ENCODE data around the gene RHBDL1.

The RHBDL1 gene

DNA sequence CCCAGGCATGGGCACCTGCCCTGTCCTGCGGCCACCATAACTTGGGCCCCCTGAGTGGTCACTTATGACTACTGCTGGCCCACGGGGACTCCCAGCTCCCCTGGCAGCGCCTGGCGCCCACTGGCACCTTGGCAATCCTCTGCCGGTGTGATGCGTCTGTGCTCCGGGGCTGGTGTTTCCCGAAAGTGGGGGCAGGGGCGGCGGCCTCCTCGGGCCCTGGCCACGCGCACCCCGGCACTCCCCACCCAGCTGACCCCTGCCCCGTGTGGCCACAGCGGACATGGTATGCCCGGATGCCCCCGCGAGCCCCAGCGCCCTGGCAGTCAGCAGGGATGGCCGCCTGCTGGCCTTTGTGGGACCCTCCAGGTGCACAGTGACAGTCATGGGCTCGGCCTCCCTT, 18.0 kb upstream of the RHBDL1 start:
- DNase-seq (ENCODE audit: low spot score): no peak

DNA sequence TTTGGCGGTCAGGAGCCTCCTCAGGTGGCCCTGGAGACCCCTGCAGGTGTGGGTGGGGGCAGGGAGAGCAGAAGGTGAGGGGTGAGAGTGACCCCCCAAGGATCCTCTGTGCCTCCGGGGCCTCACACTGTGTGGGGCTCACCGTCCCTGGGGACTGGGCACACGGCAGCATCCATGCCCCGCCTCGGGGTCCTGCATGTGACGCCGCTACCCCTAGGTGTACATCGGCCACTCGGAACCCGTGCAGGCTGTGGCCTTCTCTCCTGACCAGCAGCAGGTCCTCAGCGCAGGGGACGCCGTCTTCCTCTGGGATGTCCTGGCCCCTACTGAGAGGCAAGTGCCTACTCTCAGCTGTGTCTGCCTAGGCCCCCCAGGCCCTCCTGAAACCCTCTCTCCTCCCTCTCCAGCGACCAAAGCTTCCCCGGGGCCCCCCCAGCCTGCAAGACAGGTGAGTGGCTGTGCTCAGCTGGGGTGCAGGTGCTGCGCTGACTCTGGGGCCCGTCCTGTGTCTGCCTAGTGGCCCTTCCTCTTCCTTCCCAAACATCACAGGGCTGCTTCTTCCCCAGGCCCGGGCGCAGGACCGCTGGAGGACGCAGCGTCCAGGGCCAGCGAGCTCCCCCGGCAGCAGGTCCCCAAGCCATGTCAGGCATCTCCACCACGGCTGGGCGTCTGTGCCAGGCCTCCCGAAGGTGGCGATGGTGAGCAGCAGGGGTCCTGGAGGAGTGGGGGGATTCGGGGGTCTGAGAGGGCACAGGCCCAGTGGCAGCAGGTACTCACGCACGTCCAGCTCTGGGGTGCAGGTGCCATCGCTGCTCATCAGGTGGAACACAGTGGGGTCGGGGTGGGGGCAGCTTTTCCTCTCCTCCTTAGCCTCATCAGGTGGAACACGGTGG, 16.5 kb upstream of the RHBDL1 start:
- no peak for DNase-seq (ENCODE audit: low spot score)

DNA sequence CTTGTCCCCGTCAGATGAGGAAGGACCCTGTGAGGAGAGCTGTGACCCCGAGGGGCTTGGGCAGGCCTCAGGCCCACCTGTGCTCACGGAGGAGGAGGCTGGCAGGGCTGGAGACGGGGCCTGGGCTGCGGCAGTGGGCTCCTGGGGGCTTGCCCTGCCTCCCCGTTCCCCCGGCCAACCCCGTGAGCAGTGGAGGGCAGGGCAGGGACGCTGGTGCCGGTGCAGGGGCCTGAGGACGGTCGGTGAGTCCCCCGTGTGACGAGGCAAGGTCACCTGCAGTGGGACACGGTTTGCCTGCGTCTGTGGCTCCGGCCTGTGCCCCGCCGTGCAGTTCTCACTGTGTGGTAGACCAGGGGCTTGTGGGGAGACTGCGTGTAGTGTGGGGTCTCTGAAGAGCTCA, 15.9 kb upstream of the RHBDL1 start:
- DNase-seq (ENCODE audit: low spot score): no peak

GRCh38 chr16:660132-660458, 15.4 kb upstream of the RHBDL1 start:
- no peak for DNase-seq (ENCODE audit: low spot score)

- DNase-seq (ENCODE audit: low spot score): peak; percentile 90
Observed at GRCh38 chr16:660459-661183, 14.8 kb upstream of the RHBDL1 start.

DNA sequence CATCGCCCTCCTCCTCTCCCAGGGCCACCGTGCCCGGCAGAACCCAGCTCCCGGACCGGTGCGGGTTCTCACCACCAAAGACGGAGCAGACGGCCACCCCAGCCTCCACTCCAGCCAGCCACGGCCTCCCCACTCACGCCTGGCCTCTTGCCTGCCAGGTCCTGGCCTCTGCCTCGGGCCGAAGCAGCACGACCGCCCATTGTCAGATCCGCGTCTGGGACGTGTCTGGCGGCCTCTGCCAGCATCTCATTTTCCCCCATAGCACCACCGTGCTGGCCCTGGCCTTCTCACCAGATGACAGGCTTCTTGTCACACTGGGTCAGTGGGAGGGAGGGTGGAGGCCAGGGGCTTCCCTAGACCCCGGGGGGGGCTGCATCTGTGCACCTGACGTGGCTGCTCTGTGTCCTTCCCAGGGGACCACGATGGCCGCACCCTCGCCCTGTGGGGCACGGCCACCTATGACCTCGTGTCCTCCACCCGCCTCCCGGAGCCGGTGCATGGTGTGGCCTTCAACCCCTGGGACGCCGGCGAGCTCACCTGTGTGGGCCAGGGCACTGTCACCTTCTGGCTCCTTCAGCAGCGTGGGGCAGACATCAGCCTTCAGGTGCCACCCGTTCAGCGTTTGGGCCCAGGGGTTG, 14.2 kb upstream of the RHBDL1 start:
- no peak for DNase-seq (ENCODE audit: low spot score)

GRCh38 chr16:662095-662494, 13.4 kb upstream of the RHBDL1 start:
- no peak for DNase-seq (ENCODE audit: low spot score)

GRCh38 chr16:662597-662996, 12.9 kb upstream of the RHBDL1 start:
- DNase-seq (ENCODE audit: low spot score): no peak

DNA sequence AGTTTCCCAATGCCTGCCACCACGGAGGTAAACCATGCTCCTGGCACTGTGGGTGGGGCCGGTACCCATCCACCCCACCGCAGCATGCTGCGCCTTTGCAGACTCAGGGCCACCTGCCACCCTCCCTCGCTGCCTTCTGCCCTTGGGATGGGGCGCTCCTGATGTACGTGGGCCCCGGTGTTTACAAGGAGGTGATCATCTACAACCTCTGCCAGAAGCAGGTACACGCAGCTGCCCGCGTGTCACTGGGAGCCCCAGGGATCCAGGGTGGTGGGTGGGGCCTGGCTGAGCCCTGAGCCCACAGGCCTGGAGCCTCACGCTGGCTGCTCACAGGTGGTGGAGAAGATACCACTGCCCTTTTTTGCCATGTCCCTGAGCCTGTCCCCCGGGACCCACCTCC, 8.9 kb upstream of the RHBDL1 start:
- no peak for DNase-seq (ENCODE audit: low spot score)

- DNase-seq (ENCODE audit: low spot score): no peak
Observed at GRCh38 chr16:667113-667779, 8.2 kb upstream of the RHBDL1 start.

GRCh38 chr16:667780-668518, 7.5 kb upstream of the RHBDL1 start, which contains the start of gene RHOT2:
TSS of gene RHOT2 (plus strand) at chr16:668132. CDS start at chr16:668200, 68 bp downstream.
- peak; percentile 93 for DNase-seq (ENCODE audit: low spot score)

- no peak for DNase-seq (ENCODE audit: low spot score)
Observed at GRCh38 chr16:668519-669171, 6.8 kb upstream of the RHBDL1 start.

DNA sequence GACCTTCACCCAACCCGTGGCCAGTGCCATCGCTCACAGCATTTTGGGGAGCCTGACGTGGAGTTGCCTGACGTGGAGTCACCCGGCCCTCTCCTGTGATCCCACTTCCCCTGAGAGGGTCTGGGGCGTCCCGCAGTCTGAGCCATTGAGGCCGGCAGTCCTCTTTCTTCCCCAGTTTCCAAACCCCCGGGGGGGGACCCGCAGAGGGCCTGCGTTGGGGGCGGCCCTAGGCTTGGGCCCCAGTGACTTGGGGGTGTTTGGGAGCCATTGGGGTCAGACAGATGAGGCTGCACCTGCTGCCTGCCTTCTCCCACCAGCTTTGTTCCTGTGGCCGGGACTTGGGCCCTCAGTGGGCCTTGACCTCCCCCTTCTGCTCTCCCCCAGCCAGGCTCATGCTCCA, 5.8 kb upstream of the RHBDL1 start:
- DNase-seq (ENCODE audit: low spot score): no peak

DNA sequence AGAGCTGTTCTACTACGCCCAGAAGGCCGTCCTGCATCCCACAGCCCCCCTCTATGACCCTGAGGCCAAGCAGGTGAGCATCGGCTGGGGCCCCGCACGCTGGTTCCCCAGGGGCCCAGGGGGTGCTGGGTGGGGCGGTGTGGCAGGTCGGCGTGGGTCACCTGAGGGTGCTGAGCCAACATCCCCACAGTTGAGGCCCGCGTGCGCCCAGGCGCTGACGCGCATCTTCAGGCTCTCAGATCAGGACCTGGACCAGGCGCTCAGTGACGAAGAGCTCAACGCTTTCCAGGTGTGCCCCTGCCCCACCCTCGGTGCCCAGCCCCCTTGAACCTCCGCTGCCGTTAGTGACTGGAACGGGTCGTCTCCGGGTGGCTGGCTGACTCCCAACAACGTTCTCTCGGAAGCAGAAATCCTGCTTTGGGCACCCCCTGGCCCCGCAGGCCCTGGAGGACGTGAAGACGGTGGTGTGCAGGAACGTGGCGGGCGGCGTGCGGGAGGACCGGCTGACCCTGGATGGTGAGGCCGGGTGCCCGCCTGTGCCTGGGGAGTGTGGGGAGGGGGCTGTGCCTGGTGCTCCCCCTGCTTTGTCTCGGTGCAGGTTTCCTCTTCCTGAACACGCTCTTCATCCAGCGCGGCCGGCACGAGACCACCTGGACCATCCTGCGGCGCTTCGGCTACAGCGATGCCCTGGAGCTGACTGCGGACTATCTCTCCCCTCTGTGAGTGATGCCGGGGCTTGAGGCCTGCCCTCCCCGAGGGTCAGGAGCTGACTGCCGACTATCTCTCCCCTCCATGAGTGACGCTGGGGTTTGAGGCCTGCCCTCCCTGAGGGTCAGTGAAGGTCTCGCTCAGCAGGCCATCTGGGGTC, 4.8 kb upstream of the RHBDL1 start:
- no peak for DNase-seq (ENCODE audit: low spot score)

- DNase-seq (ENCODE audit: low spot score): no peak
Observed at GRCh38 chr16:671353-672131, 3.9 kb upstream of the RHBDL1 start.

DNA sequence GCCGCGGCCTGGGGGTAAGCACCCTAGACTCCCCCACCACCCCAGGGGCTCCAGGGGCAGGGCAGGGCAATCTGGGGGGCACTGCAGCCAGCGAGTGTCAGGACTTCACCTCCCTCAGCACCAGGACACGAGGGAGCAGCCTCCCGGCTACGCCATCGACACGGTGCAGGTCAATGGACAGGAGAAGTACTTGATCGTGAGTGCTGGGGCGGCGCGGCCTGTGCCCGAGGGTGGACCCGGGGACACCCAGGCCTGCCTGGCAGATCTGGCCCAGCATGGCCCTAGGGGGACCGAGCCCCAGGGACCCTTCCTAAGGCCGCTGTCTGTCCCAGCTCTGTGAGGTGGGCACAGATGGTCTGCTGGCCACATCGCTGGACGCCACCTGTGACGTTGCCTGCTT, 3.1 kb upstream of the RHBDL1 start:
- no peak for DNase-seq (ENCODE audit: low spot score)

DNA sequence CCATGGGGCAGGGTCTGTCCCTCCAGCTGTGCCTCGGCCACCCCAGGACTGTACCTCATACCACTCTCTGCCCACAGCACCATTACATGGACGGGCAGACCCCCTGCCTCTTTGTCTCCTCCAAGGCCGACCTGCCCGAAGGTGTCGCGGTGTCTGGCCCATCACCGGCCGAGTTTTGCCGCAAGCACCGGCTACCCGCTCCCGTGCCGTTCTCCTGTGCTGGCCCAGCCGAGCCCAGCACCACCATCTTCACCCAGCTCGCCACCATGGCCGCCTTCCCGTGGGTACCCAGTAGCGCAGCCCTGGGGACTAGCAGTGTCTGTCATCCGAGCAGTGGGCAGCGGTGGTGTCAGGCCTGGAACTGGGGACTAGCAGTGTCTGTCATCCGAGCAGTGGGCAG, 2.6 kb upstream of the RHBDL1 start:
- DNase-seq (ENCODE audit: low spot score): no peak

DNA sequence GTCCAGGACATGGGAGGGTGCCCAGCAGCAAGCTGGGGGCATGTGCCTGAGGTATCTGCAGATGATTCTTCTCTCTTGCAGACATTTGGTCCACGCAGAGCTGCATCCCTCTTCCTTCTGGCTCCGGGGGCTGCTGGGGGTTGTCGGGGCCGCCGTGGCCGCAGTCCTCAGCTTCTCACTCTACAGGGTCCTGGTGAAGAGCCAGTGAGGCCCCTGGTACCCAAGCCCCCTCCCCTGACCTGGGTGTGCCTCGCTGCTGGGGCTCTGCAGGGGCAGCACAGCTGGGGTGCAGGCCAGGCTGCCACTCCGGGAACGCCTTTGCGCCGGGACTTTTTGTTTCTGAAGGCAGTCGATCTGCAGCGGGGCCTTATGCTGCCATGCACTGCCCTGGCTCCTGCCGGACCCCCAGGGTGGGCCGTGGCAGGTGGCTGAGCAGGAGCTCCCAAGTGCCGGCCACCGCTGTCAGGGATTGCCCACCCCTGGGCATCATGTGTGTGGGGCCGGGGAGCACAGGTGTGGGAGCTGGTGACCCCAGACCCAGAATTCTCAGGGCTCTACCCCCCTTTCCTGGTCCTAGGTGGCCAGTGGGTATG, 2.0 kb upstream of the RHBDL1 start:
- DNase-seq (ENCODE audit: low spot score): no peak
